AG04450 (cell line): ENCODE results near the gene MIER2. TPM values are rescaled to one million over a fixed set of nuclear protein-coding genes. Genes with fewer than 3 reads are reported as not detected.

ENCODE experiments used
- CTCF ChIA-PET: fragments of 300-600, 350-600 bp; formaldehyde crosslinking; extraction: SDS; loops from one replicate; lab custom pipeline; 2022; ENCODE audit warnings: antibody characterized with exemption, inconsistent platforms; lab: Charles Lee
- POLR2A ChIA-PET: fragments of 350-600 bp; formaldehyde crosslinking; extraction: SDS; loops from one replicate; lab custom pipeline; 2021; ENCODE audit warnings: antibody characterized with exemption, inconsistent platforms; lab: Yijun Ruan, JAX
- DNase-seq: peaks from one replicate; pipeline ENCODE4 v3.0.0-alpha.2; 2011; ENCODE audit warnings: low read depth, low spot score
- H3K27ac ChIP-seq: one replicate; pipeline ENCODE4 v1.5.1; 2012; ENCODE audit warnings: low read depth, low read length, control low read depth
- H3K27me3 ChIP-seq: one replicate; pipeline ENCODE4 v1.6.0; 2012; ENCODE audit warnings: low read length; ENCODE audit not compliant: control insufficient read depth, insufficient read depth
- H3K4me3 ChIP-seq: 2 replicates; pipeline ENCODE4 v1.5.1; 2011; ENCODE audit warnings: mild to moderate bottlenecking, low read depth, low read length, control low read depth
- H3K9me3 ChIP-seq: 2 replicates; pipeline ENCODE4 v1.5.1; 2012; ENCODE audit warnings: low read length; ENCODE audit not compliant: control insufficient read depth, insufficient read depth
- CTCF ChIP-seq: IDR thresholded peaks from 2 replicates; pipeline ENCODE4 v1.5.1; 2011; ENCODE audit warnings: low read depth, low read length, control low read depth, inconsistent platforms
- polyA plus RNA-seq: library from polyadenylated mRNA; depleted of rRNA; stranded (reverse); fragments of >200 nt; gene quantifications from 2 replicates; pipeline ENCODE4 v1.2.3, GENCODE V29; 2011

The MIER2 gene
- polyA plus RNA-seq, 1 experiment: 14.5 TPM

GRCh38 chr19:296476-297225 lies 47.9 kb downstream of the MIER2 start:
- no peak for TF ChIP-seq CTCF
- POLR2A ChIA-PET: no interaction called here
- CTCF ChIA-PET: interaction anchor here (1.2 kb wide), 2 partner anchors 10 to 206 kb away, joined by 3 to 5 read pairs; no protein-coding TSS in a partner anchor

GRCh38 chr19:295687-296370 lies 48.8 kb downstream of the MIER2 start:
- Histone ChIP-seq H3K4me3 (no peak overlapping the region), H3K9me3 (peaks cover 10% of the 10 kb centered on the region; the same call in 1 of the 2 replicates), H3K27me3 (peaks cover 33% of the 10 kb centered on the region), H3K27ac (peak overlapping the region; percentile 11)
- CTCF ChIA-PET: interaction anchor here (0.6 to 1.2 kb wide), 4 partner anchors 9 to 207 kb away, joined by 3 to 5 read pairs (median 4); no protein-coding TSS in a partner anchor
- TF ChIP-seq CTCF: no peak
- POLR2A ChIA-PET: no interaction called here
- no peak for DNase-seq

More at GRCh38 chr19:296476-297225, 47.9 kb downstream of the MIER2 start:
- Histone ChIP-seq H3K27ac (no peak overlapping the region), H3K9me3 (peaks cover 10% of the 10 kb centered on the region; the same call in 1 of the 2 replicates), H3K27me3 (peaks cover 33% of the 10 kb centered on the region), H3K4me3 (no peak overlapping the region)
- DNase-seq: no peak

GRCh38 chr19:294946-295686 lies 49.5 kb downstream of the MIER2 start:
- peak; percentile 75 for TF ChIP-seq CTCF
- no peak overlapping the region for H3K27ac ChIP-seq
- ChIA-PET CTCF (interaction anchor here (0.8 to 1.6 kb wide), 3 partner anchors 8 to 40 kb away, joined by 3 to 5 read pairs (median 3); no protein-coding TSS in a partner anchor), POLR2A (no interaction called here)
- no peak for DNase-seq
- peak overlapping the region; percentile 25; the same call in 1 of the 2 replicates for H3K4me3 ChIP-seq
- H3K9me3 ChIP-seq: peaks cover 10% of the 10 kb centered on the region; the same call in 1 of the 2 replicates
- H3K27me3 ChIP-seq: peaks cover 38% of the 10 kb centered on the region

- TF ChIP-seq CTCF: no peak; the same call in 1 of the 2 replicates
- H3K27me3 ChIP-seq: peaks cover 39% of the 10 kb centered on the region
- no peak overlapping the region for H3K27ac ChIP-seq
- CTCF ChIA-PET: interaction anchor here (1.6 kb wide), 1 partner anchor 16 kb away, joined by 3 read pairs; no protein-coding TSS in a partner anchor
- no peak overlapping the region; the same call in 1 of the 2 replicates for H3K4me3 ChIP-seq
- H3K9me3 ChIP-seq: peaks cover 10% of the 10 kb centered on the region; the same call in 1 of the 2 replicates
- DNase-seq: no peak
- POLR2A ChIA-PET: no interaction called here
Observed at GRCh38 chr19:294341-294945, 50.2 kb downstream of the MIER2 start.
